Hepatocyte (in vitro differentiated cells): Measurements from ENCODE around the gene SLC26A8. TPM values are rescaled to one million over a fixed set of nuclear protein-coding genes. Genes with fewer than 3 reads are reported as not detected.
A peak's percentile ranks its signal among the peaks of the same experiment; 100 is the strongest.

Experiments used
- DNase-seq: peaks from one replicate; pipeline ENCODE4 v3.0.0-alpha.2; 2016; ENCODE audit warnings: low spot score
- H2AFZ ChIP-seq: fragments of 200-600 bp; sonication (generic); 2 replicates; pipeline ENCODE4 v1.6.0; 2016; ENCODE audit warnings: antibody characterized with exemption, mild to moderate bottlenecking
- H3K27ac ChIP-seq: fragments of 200-600 bp; sonication (generic); 2 replicates; pipeline ENCODE4 v1.5.1; 2016; ENCODE audit warnings: mild to moderate bottlenecking
- H3K27me3 ChIP-seq: fragments of 200-600 bp; sonication (generic); 2 replicates; pipeline ENCODE4 v1.6.1; 2016
- H3K36me3 ChIP-seq: fragments of 200-600 bp; sonication (generic); replicated peaks from 2 replicates; pipeline ENCODE4 v1.5.1; 2016; ENCODE audit warnings: low read depth; ENCODE audit not compliant: insufficient read depth
- H3K4me1 ChIP-seq: fragments of 200-600 bp; sonication (generic); 2 replicates; pipeline ENCODE4 v1.5.1; 2016; ENCODE audit warnings: mild to moderate bottlenecking, moderate library complexity; ENCODE audit not compliant: insufficient read depth
- H3K4me2 ChIP-seq: fragments of 200-600 bp; sonication (generic); 2 replicates; pipeline ENCODE4 v1.6.0; 2016
- H3K4me3 ChIP-seq: fragments of 200-600 bp; sonication (generic); 2 replicates; pipeline ENCODE4 v1.5.1; 2016; ENCODE audit warnings: mild to moderate bottlenecking
- H3K79me2 ChIP-seq: fragments of 200-600 bp; sonication (generic); 2 replicates; pipeline ENCODE4 v1.6.0; 2017; ENCODE audit warnings: mild to moderate bottlenecking
- H3K9me2 ChIP-seq: fragments of 200-600 bp; sonication (generic); replicated peaks from 2 replicates; pipeline ENCODE4 v1.6.0; 2017; ENCODE audit warnings: mild to moderate bottlenecking; ENCODE audit not compliant: insufficient read depth
- H3K9me3 ChIP-seq: fragments of 200-600 bp; sonication (generic); 2 replicates; pipeline ENCODE4 v1.5.1; 2016; ENCODE audit warnings: low read depth, mild to moderate bottlenecking
- H4K20me1 ChIP-seq: fragments of 200-600 bp; sonication (generic); 2 replicates; pipeline ENCODE4 v1.6.0; 2016; ENCODE audit warnings: mild to moderate bottlenecking; ENCODE audit not compliant: insufficient read depth, poor library complexity, severe bottlenecking
- EZH2 ChIP-seq: fragments of 200-600 bp; sonication (generic); IDR thresholded peaks from 2 replicates; pipeline ENCODE4 v1.6.1; 2016; ENCODE audit warnings: antibody characterized with exemption, mild to moderate bottlenecking, borderline replicate concordance
- EZH2phosphoT487 ChIP-seq: fragments of 200-600 bp; sonication (generic); IDR thresholded peaks from one replicate; pipeline ENCODE4 v1.6.1; 2018; ENCODE audit warnings: antibody characterized with exemption, mild to moderate bottlenecking, low read depth, moderate library complexity; ENCODE audit not compliant: unreplicated experiment, severe bottlenecking
- WGBS: methylation state at CpG from one replicate; pipeline ENCODE4 v1.1.6; 2016; ENCODE audit warnings: low lambda C conversion rate; ENCODE audit errors: missing lambda C conversion rate; 5-methylcytosine and 5-hydroxymethylcytosine counted together
- polyA plus RNA-seq: library from polyadenylated mRNA; unstranded; fragments of >200 nt; fragmentation: Nextera tagmentation; extraction: Ambion mirVana; gene quantifications from 2 replicates; pipeline ENCODE4 v1.2.1, GENCODE V29; 2016
- total RNA-seq: library from RNA; depleted of rRNA; stranded (reverse); fragments of >200 nt; gene quantifications from 2 replicates; pipeline ENCODE4 v1.2.3, GENCODE V29; 2014
- TF ChIP-seq, protein P1 (sequence below): fragments of 200-600 bp; sonication (generic); IDR thresholded peaks from 2 replicates; pipeline ENCODE4 v1.5.1; 2016; ENCODE audit warnings: antibody characterized with exemption, mild to moderate bottlenecking; ENCODE audit not compliant: poor library complexity

The SLC26A8 gene
- total and polyA plus RNA-seq, 2 experiments from 2014 or later: not detected

DNA sequence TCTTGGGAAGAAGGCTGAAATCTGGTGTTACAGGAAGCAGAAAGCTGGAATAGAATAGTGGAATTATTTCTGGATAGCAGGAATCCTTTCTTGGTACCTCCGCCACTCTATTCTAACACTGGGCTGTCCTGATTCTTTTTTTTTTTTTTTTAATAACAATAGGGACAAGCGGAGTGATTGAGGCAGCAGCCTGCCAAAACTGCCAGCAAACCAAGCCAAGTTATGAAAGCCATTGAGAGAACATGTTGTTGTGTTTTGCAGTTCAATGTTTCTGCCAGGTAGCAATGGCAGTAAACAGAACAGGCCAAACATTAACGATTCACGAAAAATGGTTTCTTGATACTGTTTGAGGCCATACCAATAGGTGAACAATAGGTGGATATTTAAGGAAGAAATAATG lies 47.1 kb downstream of the SLC26A8 start:
- WGBS: 92% methylated on average over 4 of the region's 4 CpGs
- Histone ChIP-seq H4K20me1 (no peaks in the 10 kb centered on the region), H3K4me2 (no peak overlapping the region), H3K27me3 (no peaks in the 10 kb centered on the region), H3K79me2 (no peaks in the 10 kb centered on the region), H2AFZ (no peak overlapping the region), H3K4me3 (no peak overlapping the region), H3K9me3 (no peaks in the 10 kb centered on the region), H3K4me1 (peaks cover 12% of the 10 kb centered on the region), H3K36me3 (no peaks in the 10 kb centered on the region), H3K9me2 (no peaks in the 10 kb centered on the region), H3K27ac (no peak overlapping the region)
- no peak for DNase-seq
- TF ChIP-seq EZH2: no peak
- TF ChIP-seq EZH2phosphoT487: no peak
- TF ChIP-seq, protein P1, sequence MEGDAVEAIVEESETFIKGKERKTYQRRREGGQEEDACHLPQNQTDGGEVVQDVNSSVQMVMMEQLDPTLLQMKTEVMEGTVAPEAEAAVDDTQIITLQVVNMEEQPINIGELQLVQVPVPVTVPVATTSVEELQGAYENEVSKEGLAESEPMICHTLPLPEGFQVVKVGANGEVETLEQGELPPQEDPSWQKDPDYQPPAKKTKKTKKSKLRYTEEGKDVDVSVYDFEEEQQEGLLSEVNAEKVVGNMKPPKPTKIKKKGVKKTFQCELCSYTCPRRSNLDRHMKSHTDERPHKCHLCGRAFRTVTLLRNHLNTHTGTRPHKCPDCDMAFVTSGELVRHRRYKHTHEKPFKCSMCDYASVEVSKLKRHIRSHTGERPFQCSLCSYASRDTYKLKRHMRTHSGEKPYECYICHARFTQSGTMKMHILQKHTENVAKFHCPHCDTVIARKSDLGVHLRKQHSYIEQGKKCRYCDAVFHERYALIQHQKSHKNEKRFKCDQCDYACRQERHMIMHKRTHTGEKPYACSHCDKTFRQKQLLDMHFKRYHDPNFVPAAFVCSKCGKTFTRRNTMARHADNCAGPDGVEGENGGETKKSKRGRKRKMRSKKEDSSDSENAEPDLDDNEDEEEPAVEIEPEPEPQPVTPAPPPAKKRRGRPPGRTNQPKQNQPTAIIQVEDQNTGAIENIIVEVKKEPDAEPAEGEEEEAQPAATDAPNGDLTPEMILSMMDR: no peak

DNA sequence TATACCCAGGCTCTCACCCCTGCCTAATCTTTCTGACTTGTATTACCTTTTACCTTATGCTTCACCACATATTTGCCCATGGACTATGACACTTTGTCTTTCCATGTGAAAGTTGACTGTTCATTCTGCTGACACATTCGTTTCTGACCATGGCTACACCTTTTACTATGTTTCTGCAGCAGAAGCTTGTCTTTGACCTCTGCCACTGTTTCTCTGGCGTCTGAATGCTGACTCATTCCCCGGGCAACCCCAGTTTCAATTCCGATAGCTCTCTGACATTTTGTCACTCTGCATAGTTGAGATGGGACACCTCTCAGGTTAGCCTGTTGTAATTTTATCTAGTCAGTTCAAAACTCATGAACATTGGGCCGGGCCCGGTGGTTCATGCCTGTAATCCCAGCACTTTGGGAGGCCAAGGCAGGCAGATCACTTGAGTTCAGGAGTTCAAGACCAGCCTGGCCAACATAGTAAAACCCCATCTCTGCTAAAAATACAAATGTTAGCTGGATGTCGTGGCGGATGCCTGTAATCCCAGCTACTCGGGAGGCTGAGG lies 50.7 kb downstream of the SLC26A8 start:
- TF ChIP-seq EZH2phosphoT487 (no peak), EZH2 (no peak)
- TF ChIP-seq, protein P1: no peak
- peak; percentile 78 for DNase-seq
- Histone ChIP-seq H3K27me3 (no peaks in the 10 kb centered on the region), H3K9me2 (no peaks in the 10 kb centered on the region), H3K27ac (peak overlapping the region; percentile 72), H3K79me2 (no peaks in the 10 kb centered on the region), H3K4me2 (peak overlapping the region; percentile 36), H3K4me1 (peaks cover 13% of the 10 kb centered on the region), H3K36me3 (no peaks in the 10 kb centered on the region), H3K4me3 (no peak overlapping the region), H4K20me1 (no peaks in the 10 kb centered on the region), H3K9me3 (no peaks in the 10 kb centered on the region), H2AFZ (no peak overlapping the region)
- 62% methylated on average over 9 of the region's 9 CpGs for WGBS

DNA sequence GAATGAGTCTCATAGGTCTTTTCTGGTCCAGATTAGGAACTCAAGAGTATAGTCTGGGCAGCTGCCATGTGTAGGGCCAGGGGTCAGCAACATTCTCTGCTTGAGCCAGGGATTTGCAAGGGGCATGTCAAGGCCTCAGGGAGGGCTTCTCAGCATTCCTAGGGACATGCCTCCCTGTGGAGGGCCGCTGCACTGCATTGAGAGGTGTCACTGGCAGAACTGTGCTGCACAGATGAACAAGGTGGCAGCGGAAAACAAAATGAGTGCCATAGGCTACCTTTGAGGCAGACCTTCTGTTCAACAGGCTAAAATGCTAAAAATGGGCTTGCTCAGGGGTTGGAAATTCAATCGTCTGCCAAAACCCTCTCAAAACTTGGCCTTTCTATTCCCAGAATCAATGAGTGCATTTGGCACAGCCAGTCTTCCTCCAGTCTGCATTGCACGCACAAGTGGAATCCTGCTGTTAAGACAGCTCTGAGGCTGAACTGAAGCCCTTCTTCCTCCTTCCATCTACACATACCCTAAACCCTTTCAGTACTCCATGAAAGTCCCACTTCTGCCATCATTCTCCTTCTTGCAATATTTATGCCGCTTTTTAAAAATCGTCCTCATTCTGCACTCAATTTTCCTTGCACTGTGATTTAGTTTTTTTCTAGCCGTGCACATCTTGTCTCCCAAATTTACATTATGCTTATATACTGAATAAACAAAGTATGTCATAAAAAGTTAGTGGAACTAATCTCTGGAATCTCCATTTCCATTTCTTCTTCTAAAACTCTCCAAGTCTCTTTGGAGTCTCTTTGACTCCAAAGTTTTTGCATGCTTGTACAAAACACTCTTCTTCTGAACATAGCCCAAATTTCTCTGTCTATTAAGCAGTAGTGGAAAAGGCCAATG lies 51.7 kb downstream of the SLC26A8 start:
- Histone ChIP-seq H3K9me2 (no peaks in the 10 kb centered on the region), H3K36me3 (no peaks in the 10 kb centered on the region), H4K20me1 (no peaks in the 10 kb centered on the region), H3K4me2 (peak overlapping the region; percentile 36), H3K4me3 (no peak overlapping the region), H3K27ac (peak overlapping the region; percentile 65), H2AFZ (no peak overlapping the region), H3K4me1 (peaks cover 14% of the 10 kb centered on the region), H3K9me3 (no peaks in the 10 kb centered on the region), H3K79me2 (no peaks in the 10 kb centered on the region), H3K27me3 (no peaks in the 10 kb centered on the region)
- WGBS: 73% methylated on average over 7 of the region's 7 CpGs
- TF ChIP-seq, protein P1: peak; percentile 17
- TF ChIP-seq EZH2: no peak
- DNase-seq: peak; percentile 28
